Measurements from ENCODE around the gene ID4.

Gene ID4

DNA sequence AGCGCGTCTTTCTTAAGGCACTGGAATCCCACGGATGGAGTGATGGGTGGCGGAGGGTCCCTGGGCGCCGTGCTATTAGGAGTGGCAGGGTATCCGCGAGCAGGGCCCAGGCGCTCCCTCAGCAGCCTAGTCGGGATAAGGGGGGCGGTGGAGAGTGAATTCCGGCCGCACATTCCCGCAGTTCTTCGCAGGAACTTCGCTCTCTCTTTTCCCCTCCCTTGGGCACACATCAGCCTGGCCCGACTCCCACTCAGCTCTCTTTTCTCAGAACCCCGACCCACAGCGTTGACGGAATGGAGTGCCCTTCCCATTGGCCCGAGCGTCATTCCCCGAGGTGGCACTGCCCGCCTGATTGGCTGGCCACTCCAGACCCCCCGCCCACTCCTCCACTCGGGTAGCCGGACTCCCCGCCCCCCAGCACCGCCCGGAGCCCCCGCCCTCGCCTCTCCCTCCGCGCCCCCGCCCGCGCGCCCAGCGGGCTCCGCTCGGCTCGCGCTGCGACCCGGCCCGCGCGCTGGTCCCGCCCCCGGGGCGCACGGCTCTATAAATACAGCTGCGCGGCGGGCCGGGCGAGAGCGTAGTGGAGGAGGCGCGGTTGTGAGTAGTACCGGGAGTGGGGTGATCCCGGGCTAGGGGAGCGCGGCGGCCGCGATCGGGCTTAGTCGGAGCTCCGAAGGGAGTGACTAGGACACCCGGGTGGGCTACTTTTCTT, at the start of gene ID4:
Gene ID4, plus strand, starts transcription at position 572 of the 712 bp plus-strand sequence. CDS start 385 bp downstream, outside the sequence.
- DNase-seq (ENCODE audit: low spot score) (peak; percentile 87), FAIRE-seq (no peak)

DNA sequence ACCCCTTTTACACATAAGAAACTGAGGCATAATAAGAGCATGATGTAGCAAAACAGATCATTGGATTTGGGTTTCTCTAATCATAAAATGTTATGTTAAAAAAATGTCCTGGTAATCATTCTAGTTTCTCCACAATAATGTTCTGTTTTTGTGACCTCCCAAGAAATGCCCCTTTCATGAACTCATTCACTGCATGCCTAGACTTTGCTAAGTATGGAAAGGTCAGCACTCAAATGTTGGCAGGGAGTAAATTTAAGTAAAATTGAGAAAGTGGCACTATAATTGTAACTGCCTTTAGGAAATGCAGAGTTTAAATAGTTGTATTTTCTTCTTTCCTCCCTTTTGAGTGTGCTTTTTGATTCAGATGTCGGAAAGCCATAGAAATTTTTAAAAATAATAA, 48.5 kb upstream of the ID4 start:
- no peak for FAIRE-seq
- no peak for DNase-seq (ENCODE audit: low spot score)

GRCh38 chr6:19789100-19789803, 47.9 kb upstream of the ID4 start:
- DNase-seq (ENCODE audit: low spot score) (no peak), FAIRE-seq (no peak)

- FAIRE-seq, result no peak
- DNase-seq (ENCODE audit: low spot score), result no peak
Measured at GRCh38 chr6:19791267-19791666, 45.9 kb upstream of the ID4 start.

DNA sequence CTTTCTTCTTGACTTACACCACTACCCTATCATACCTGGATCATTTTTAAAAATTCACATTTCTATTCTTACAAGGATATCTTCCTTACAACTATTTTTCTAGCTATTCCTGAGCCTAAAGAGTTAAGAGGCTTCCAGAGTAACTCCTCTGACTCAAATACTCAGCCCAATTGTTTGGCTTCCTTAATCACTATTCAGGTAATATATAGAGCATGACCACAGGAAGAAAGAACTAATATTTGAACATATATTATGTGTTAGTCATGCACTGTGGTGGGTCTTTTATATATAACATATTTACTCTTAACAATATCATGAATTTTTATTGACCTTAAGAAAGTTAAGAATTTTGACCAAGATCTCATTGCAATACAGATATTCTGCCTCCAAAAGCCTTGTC, 42.0 kb upstream of the ID4 start:
- FAIRE-seq (no peak), DNase-seq (ENCODE audit: low spot score) (no peak)

- no peak for DNase-seq (ENCODE audit: low spot score)
- no peak for FAIRE-seq
Measured at GRCh38 chr6:19796452-19796851, 40.7 kb upstream of the ID4 start.

GRCh38 chr6:19798362-19798761, 38.8 kb upstream of the ID4 start:
- DNase-seq (ENCODE audit: low spot score), result no peak
- no peak for FAIRE-seq

DNA sequence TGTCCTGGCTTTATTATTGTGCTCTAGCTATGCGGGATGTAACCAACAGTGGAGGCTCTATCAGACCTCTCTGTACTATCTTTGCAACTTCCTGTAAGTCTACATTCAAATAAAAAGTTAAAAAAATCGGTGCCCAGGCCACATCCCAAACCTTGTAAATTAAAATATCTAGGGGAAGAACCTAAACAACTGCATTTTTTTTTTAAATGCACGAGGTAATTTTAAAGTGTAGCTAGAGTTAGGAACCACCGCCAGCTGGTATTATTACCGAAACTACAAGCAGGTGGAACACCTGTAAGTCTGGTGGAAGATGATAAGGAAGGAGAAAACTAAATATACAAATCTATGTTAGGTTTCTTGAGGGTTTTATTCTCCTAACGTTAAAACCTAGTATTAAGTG, 34.5 kb upstream of the ID4 start:
- DNase-seq (ENCODE audit: low spot score), result no peak
- no peak for FAIRE-seq

GRCh38 chr6:19803331-19804204, 33.6 kb upstream of the ID4 start:
- no peak for FAIRE-seq
- DNase-seq (ENCODE audit: low spot score), result no peak

GRCh38 chr6:19804205-19805128, 32.7 kb upstream of the ID4 start:
- peak; percentile 55 for FAIRE-seq
- peak; percentile 92 for DNase-seq (ENCODE audit: low spot score)

- FAIRE-seq, result no peak
- no peak for DNase-seq (ENCODE audit: low spot score)
Measured at GRCh38 chr6:19805129-19805481, 32.1 kb upstream of the ID4 start.

GRCh38 chr6:19806971-19807396, 30.2 kb upstream of the ID4 start:
- DNase-seq (ENCODE audit: low spot score), result no peak
- FAIRE-seq, result no peak

- FAIRE-seq (no peak), DNase-seq (ENCODE audit: low spot score) (no peak)
Measured at GRCh38 chr6:19811397-19812079, 25.6 kb upstream of the ID4 start.

- no peak for FAIRE-seq
- peak; percentile 13 for DNase-seq (ENCODE audit: low spot score)
Measured at GRCh38 chr6:19812512-19813119, 24.6 kb upstream of the ID4 start.

GRCh38 chr6:19818805-19819204, 18.4 kb upstream of the ID4 start:
- no peak for DNase-seq (ENCODE audit: low spot score)
- no peak for FAIRE-seq

GRCh38 chr6:19824058-19824807, 12.9 kb upstream of the ID4 start:
- DNase-seq (ENCODE audit: low spot score) (no peak), FAIRE-seq (no peak)

GRCh38 chr6:19827247-19827646, 9.9 kb upstream of the ID4 start:
- FAIRE-seq (no peak), DNase-seq (ENCODE audit: low spot score) (no peak)

GRCh38 chr6:19827903-19828302, 9.3 kb upstream of the ID4 start:
- FAIRE-seq, result no peak
- DNase-seq (ENCODE audit: low spot score), result no peak

GRCh38 chr6:19830171-19830570, 7.0 kb upstream of the ID4 start:
- DNase-seq (ENCODE audit: low spot score) (no peak), FAIRE-seq (no peak)

Measured in urothelium cell line (cell line).